ENCODE results near the gene SNX5.

GRCh38 chr20:18009116-18009515, 40.5 kb upstream of the SNX5 start:
- no peak for TF ChIP-seq POLR2AphosphoS5 (IDR thresholded peaks at IDR 0.05)
- no peak for TF ChIP-seq POLR2A (IDR thresholded peaks at IDR 0.05)
- TF ChIP-seq CTCF (IDR thresholded peaks at IDR 0.05): no peak

Data from prostate gland (tissue), 2 donors.